Small intestine (tissue), 7 donors: ENCODE measurements around the gene VPS13D. TPM values are rescaled to one million over a fixed set of nuclear protein-coding genes. Genes with fewer than 3 reads are reported as not detected.

Source experiments
- DNase-seq, 2 donors: peaks; one replicate each; pipeline versions ENCODE4 v3.0.0 to v3.0.0-alpha.2; 2013
- FAIRE-seq: peaks from 2 replicates; lab custom pipeline; 2012; peaks lifted over from hg19 to GRCh38; lab: Jason Lieb, UNC
- H3K27ac ChIP-seq, 3 donors: one replicate each; pipeline ENCODE4 v1.5.1; 2013; ENCODE audit warnings: low read length in 2 of 3, mild to moderate bottlenecking in 2 of 3, control low read depth in 1 of 3, inconsistent platforms in 1 of 3, low read depth in 1 of 3, moderate library complexity in 1 of 3
- H3K27me3 ChIP-seq, 3 donors: one replicate each; pipeline ENCODE4 v1.6.1; 2013; ENCODE audit warnings: low read length in 3 of 3, inconsistent platforms in 1 of 3; ENCODE audit not compliant: control insufficient read depth in 3 of 3, insufficient read depth in 3 of 3
- H3K36me3 ChIP-seq, 3 donors: one replicate each; pipeline ENCODE4 v1.6.1; 2013; ENCODE audit warnings: low read length in 3 of 3, inconsistent platforms in 1 of 3, low read depth in 1 of 3, mild to moderate bottlenecking in 1 of 3, moderate library complexity in 1 of 3; ENCODE audit not compliant: control insufficient read depth in 3 of 3, insufficient read depth in 2 of 3
- H3K4me1 ChIP-seq, 3 donors: one replicate each; pipeline ENCODE4 v1.6.1; 2013; ENCODE audit warnings: low read length in 2 of 3, inconsistent platforms in 1 of 3, low read depth in 1 of 3, mild to moderate bottlenecking in 1 of 3, moderate library complexity in 1 of 3; ENCODE audit not compliant: control insufficient read depth in 3 of 3, insufficient read depth in 2 of 3
- H3K4me3 ChIP-seq, 3 donors: one replicate each; pipeline ENCODE4 v1.5.1; 2013; ENCODE audit warnings: low read length in 3 of 3, control low read depth in 1 of 3, inconsistent platforms in 1 of 3, low read depth in 1 of 3, mild to moderate bottlenecking in 1 of 3, moderate library complexity in 1 of 3
- H3K9me3 ChIP-seq, 2 donors: one replicate each; pipeline ENCODE4 v1.6.1; 2013; ENCODE audit warnings: low read depth in 1 of 2, low read length in 1 of 2; ENCODE audit not compliant: control insufficient read depth in 2 of 2, insufficient read depth in 1 of 2
- WGBS, 3 donors: extraction: QIAGEN DNeasy Blood & Tissue Kit; methylation state at CpG; one replicate each; pipeline ENCODE4 v1.1.7; 2013; 5-methylcytosine and 5-hydroxymethylcytosine counted together
- polyA plus RNA-seq, 4 donors: library from polyadenylated mRNA; stranded (reverse) in 3 of 4; unstranded in 1 of 4; fragments of 200-250 nt in 3 of 4; fragments of 120-200 nt in 1 of 4; gene quantifications; one replicate each; pipeline versions ENCODE4 v1.2.1 to v1.2.3, GENCODE V29; 2013
- donor health status: healthy with polysubstance abuse.
- donor health status: control.
- donor health status: control.
- donor health status: Bipolar disorder and iron deficiency.
- donor health status: healthy.

Gene VPS13D
- polyA plus RNA-seq, 4 donors, result 15.9 to 21.5 (median 17.7) TPM

- DNase-seq (no peak), FAIRE-seq (no peak)
- Histone ChIP-seq H3K4me1 (peaks cover 0 to 12% (median 3%) of the 10 kb centered on the region in 3 donors), H3K4me3 (no peak overlapping the region), H3K9me3 (no peaks in the 10 kb centered on the region), H3K27me3 (no peaks in the 10 kb centered on the region), H3K36me3 (no peaks in the 10 kb centered on the region), H3K27ac (peak overlapping the region in 1 of 3 donors; percentile 28)
- WGBS, 3 donors, result 89 to 92% (median 91%) methylated on average over 16 to 20 of the region's 20 CpGs
Observed at GRCh38 chr1:12547586-12548225, 317.9 kb downstream of the VPS13D start.

GRCh38 chr1:12548279-12548972, 318.6 kb downstream of the VPS13D start:
- no peak overlapping the region for H3K4me3 ChIP-seq
- H3K27ac ChIP-seq, result peak overlapping the region in 2 of 3 donors; percentile 16 to 52
- H3K4me1 ChIP-seq, result peaks cover 0 to 12% (median 3%) of the 10 kb centered on the region in 3 donors
- no peaks in the 10 kb centered on the region for H3K36me3 ChIP-seq
- no peaks in the 10 kb centered on the region for H3K27me3 ChIP-seq
- no peaks in the 10 kb centered on the region for H3K9me3 ChIP-seq
- FAIRE-seq, result no peak
- 80 to 89% (median 86%) methylated on average over 14 of the region's 14 CpGs for WGBS, 3 donors
- no peak for DNase-seq

- DNase-seq (peak in 1 of 2 donors; percentile 25), FAIRE-seq (no peak)
- WGBS, 3 donors, result 59 to 73% (median 65%) methylated on average over 21 to 27 of the region's 27 CpGs
- peaks cover 0 to 12% (median 3%) of the 10 kb centered on the region in 3 donors for H3K4me1 ChIP-seq
- peak overlapping the region in 2 of 3 donors; percentile 16 to 60 for H3K27ac ChIP-seq
- H3K27me3 ChIP-seq, result no peaks in the 10 kb centered on the region
- no peaks in the 10 kb centered on the region for H3K9me3 ChIP-seq
- no peak overlapping the region for H3K4me3 ChIP-seq
- no peaks in the 10 kb centered on the region for H3K36me3 ChIP-seq
Observed at GRCh38 chr1:12548973-12549459, 319.2 kb downstream of the VPS13D start.

GRCh38 chr1:12549460-12550349, 319.9 kb downstream of the VPS13D start:
- Histone ChIP-seq H3K4me3 (no peak overlapping the region), H3K36me3 (no peaks in the 10 kb centered on the region), H3K27me3 (no peaks in the 10 kb centered on the region), H3K9me3 (no peaks in the 10 kb centered on the region), H3K27ac (peak overlapping the region in 2 of 3 donors; percentile 14 to 60), H3K4me1 (peaks cover 0 to 12% (median 3%) of the 10 kb centered on the region in 3 donors)
- WGBS, 3 donors, result 19 to 50% (median 44%) methylated on average over 31 of the region's 31 CpGs
- DNase-seq, result peak; percentile 79
- FAIRE-seq, result no peak

- Histone ChIP-seq H3K4me3 (no peak overlapping the region), H3K36me3 (no peaks in the 10 kb centered on the region), H3K4me1 (peaks cover 0 to 12% (median 3%) of the 10 kb centered on the region in 3 donors), H3K27me3 (no peaks in the 10 kb centered on the region), H3K9me3 (no peaks in the 10 kb centered on the region), H3K27ac (no peak overlapping the region)
- DNase-seq (no peak), FAIRE-seq (no peak)
Observed at GRCh38 chr1:12551584-12551983, 321.8 kb downstream of the VPS13D start.

- DNase-seq, result no peak
- 84 to 89% (median 86%) methylated on average over 21 to 27 of the region's 27 CpGs for WGBS, 3 donors
- peaks cover 0 to 18% (median 3%) of the 10 kb centered on the region in 3 donors for H3K4me1 ChIP-seq
- H3K9me3 ChIP-seq, result peaks cover 0 to 5% of the 10 kb centered on the region in 2 donors
- no peak overlapping the region for H3K4me3 ChIP-seq
- FAIRE-seq, result no peak
- no peaks in the 10 kb centered on the region for H3K27me3 ChIP-seq
- H3K36me3 ChIP-seq, result no peaks in the 10 kb centered on the region
- no peak overlapping the region for H3K27ac ChIP-seq
Observed at GRCh38 chr1:12552111-12552888, 322.5 kb downstream of the VPS13D start.

- Histone ChIP-seq H3K9me3 (peaks cover 0 to 5% of the 10 kb centered on the region in 2 donors), H3K27ac (peak overlapping the region in 1 of 3 donors; percentile 19), H3K4me1 (peaks cover 0 to 18% (median 3%) of the 10 kb centered on the region in 3 donors), H3K27me3 (no peaks in the 10 kb centered on the region), H3K36me3 (no peaks in the 10 kb centered on the region), H3K4me3 (no peak overlapping the region)
- DNase-seq (no peak), FAIRE-seq (no peak)
- WGBS, 3 donors, result 85 to 91% (median 90%) methylated on average over 16 of the region's 16 CpGs
Observed at GRCh38 chr1:12552951-12553921, 323.4 kb downstream of the VPS13D start.
